IMR-90 (cell line): ENCODE measurements around the gene SAP30BP. TPM values are rescaled to one million over a fixed set of nuclear protein-coding genes. Genes with fewer than 3 reads are reported as not detected.

Source experiments
- ATAC-seq: fragments of 200-7000 bp; cut with Tn5 transposase; 2 replicates; pipeline ENCODE4 v1.9.1; 2020; ENCODE audit warnings: low read depth, mild to moderate bottlenecking, moderate library complexity
- BruUV-seq: library from RNA; stranded (reverse); fragments of 400-500 nt; replicated peaks from 2 replicates; lab custom pipeline; 2021; lab: Mats Ljungman, UMichigan
- CTCF ChIA-PET: fragments of 300-600 bp; formaldehyde crosslinking; extraction: SDS; loops from one replicate; lab custom pipeline; 2021; ENCODE audit warnings: antibody characterized with exemption; lab: Yijun Ruan, JAX
- POLR2A ChIA-PET: fragments of 300-600 bp; sonication (Branson Sonifier 250); formaldehyde crosslinking; loops from one replicate; lab custom pipeline; 2022; ENCODE audit warnings: antibody characterized with exemption; ENCODE audit not compliant: unreplicated experiment; lab: Charles Lee
- DNase-seq: peaks from one replicate; pipeline ENCODE4 v3.0.0; 2013
- H2AFZ ChIP-seq: replicated peaks from 2 replicates; pipeline ENCODE3; 2013; ENCODE audit warnings: low read length, mild to moderate bottlenecking; ENCODE audit not compliant: poor library complexity
- H2AK5ac ChIP-seq: 2 replicates; pipeline ENCODE4 v1.6.1; 2013; ENCODE audit warnings: low read depth, low read length, inconsistent platforms
- H2AK9ac ChIP-seq: replicated peaks from 2 replicates; pipeline ENCODE3; 2013; ENCODE audit warnings: mild to moderate bottlenecking, low read depth, low read length, moderate library complexity; ENCODE audit not compliant: poor library complexity
- H2BK120ac ChIP-seq: 2 replicates; pipeline ENCODE4 v1.6.1; 2013; ENCODE audit warnings: low read depth, low read length, inconsistent platforms
- H2BK15ac ChIP-seq: 3 replicates; pipeline ENCODE4 v1.6.1; 2013; ENCODE audit warnings: low read depth, low read length, inconsistent platforms
- H2BK20ac ChIP-seq: 2 replicates; pipeline ENCODE4 v1.6.1; 2013; ENCODE audit warnings: low read depth, mild to moderate bottlenecking, inconsistent platforms, low read length, moderate library complexity
- H2BK5ac ChIP-seq: 2 replicates; pipeline ENCODE4 v1.6.1; 2013; ENCODE audit warnings: mild to moderate bottlenecking, low read depth, low read length, inconsistent platforms; ENCODE audit not compliant: poor library complexity, severe bottlenecking
- H3K14ac ChIP-seq: replicated peaks from 2 replicates; pipeline ENCODE4 v1.6.1; 2013; ENCODE audit warnings: low read depth, low read length, inconsistent platforms
- H3K18ac ChIP-seq: 2 replicates; pipeline ENCODE4 v1.6.1; 2013; ENCODE audit warnings: low read depth, low read length, control low read depth
- H3K23ac ChIP-seq: 2 replicates; pipeline ENCODE4 v1.6.1; 2013; ENCODE audit warnings: low read depth, low read length, inconsistent platforms
- H3K27ac ChIP-seq: 2 replicates; pipeline ENCODE4 v1.5.1; 2013; ENCODE audit warnings: mild to moderate bottlenecking, control low read depth, low read length; ENCODE audit not compliant: insufficient read depth
- H3K27me3 ChIP-seq: 2 replicates; pipeline ENCODE4 v1.6.1; 2013; ENCODE audit warnings: low read length; ENCODE audit not compliant: control insufficient read depth, insufficient read depth
- H3K36me3 ChIP-seq: 2 replicates; pipeline ENCODE4 v1.6.1; 2013; ENCODE audit warnings: low read length, mixed read lengths; ENCODE audit not compliant: control insufficient read depth, insufficient read depth
- H3K4ac ChIP-seq: 2 replicates; pipeline ENCODE4 v1.6.1; 2013; ENCODE audit warnings: low read depth, low read length, inconsistent platforms
- H3K4me1 ChIP-seq: 2 replicates; pipeline ENCODE4 v1.6.1; 2013; ENCODE audit warnings: low read length, mixed read lengths; ENCODE audit not compliant: control insufficient read depth, insufficient read depth
- H3K4me2 ChIP-seq: 2 replicates; pipeline ENCODE4 v1.6.1; 2013; ENCODE audit warnings: low read depth, mild to moderate bottlenecking, control low read depth, low read length, moderate library complexity
- H3K4me3 ChIP-seq: 2 replicates; pipeline ENCODE4 v1.5.1; 2013; ENCODE audit warnings: low read depth, mild to moderate bottlenecking, control low read depth, low read length, moderate library complexity; ENCODE audit not compliant: insufficient read depth
- H3K56ac ChIP-seq: 2 replicates; pipeline ENCODE4 v1.6.1; 2013; ENCODE audit warnings: low read length, inconsistent platforms; ENCODE audit not compliant: insufficient read depth; ENCODE audit errors: extremely low read depth
- H3K79me1 ChIP-seq, 2 experiments: 2 replicates each; pipeline ENCODE4 v1.6.1; 2013; ENCODE audit warnings: low read length in 2 of 2, inconsistent platforms in 1 of 2, low read depth in 1 of 2
- H3K9ac ChIP-seq: 2 replicates; pipeline ENCODE4 v1.6.1; 2013; ENCODE audit warnings: low read depth, low read length, control low read depth
- H3K9me1 ChIP-seq: 2 replicates; pipeline ENCODE4 v1.6.1; 2013; ENCODE audit warnings: low read length, inconsistent platforms; ENCODE audit not compliant: insufficient read depth
- H3K9me3 ChIP-seq: 2 replicates; pipeline ENCODE4 v1.6.1; 2013; ENCODE audit warnings: low read length; ENCODE audit not compliant: control insufficient read depth, insufficient read depth
- H4K20me1 ChIP-seq: 2 replicates; pipeline ENCODE4 v1.6.1; 2013; ENCODE audit warnings: low read length, inconsistent platforms; ENCODE audit not compliant: insufficient read depth
- H4K5ac ChIP-seq: 2 replicates; pipeline ENCODE4 v1.6.1; 2013; ENCODE audit warnings: mild to moderate bottlenecking, low read depth, low read length, control low read depth
- H4K8ac ChIP-seq, 2 experiments: 2 replicates each; pipeline ENCODE4 v1.6.1; 2013; ENCODE audit warnings: low read depth in 2 of 2, low read length in 2 of 2, control low read depth in 1 of 2, inconsistent platforms in 1 of 2
- H4K91ac ChIP-seq: 2 replicates; pipeline ENCODE4 v1.6.1; 2013; ENCODE audit warnings: low read depth, low read length, inconsistent platforms; ENCODE audit not compliant: insufficient read depth
- BHLHE40 ChIP-seq: fragments of 150-350 bp; IDR thresholded peaks from 2 replicates; pipeline ENCODE4 v1.6.1; 2016; ENCODE audit warnings: mild to moderate bottlenecking, low read depth, low read length
- CEBPB ChIP-seq: IDR thresholded peaks from 2 replicates; pipeline ENCODE4 v1.6.1; 2012; ENCODE audit warnings: low read depth, low read length, improper control_type of control experiment
- CHD1 ChIP-seq: IDR thresholded peaks from 2 replicates; pipeline ENCODE4 v1.6.1; 2012; ENCODE audit warnings: low read depth, low read length, improper control_type of control experiment
- CTCF ChIP-seq: conservative IDR thresholded peaks from 2 replicates; pipeline ENCODE4 v1.5.1; 2012; ENCODE audit warnings: mild to moderate bottlenecking, low read depth, low read length, improper control_type of control experiment
- ELK1 ChIP-seq: fragments of 150-350 bp; IDR thresholded peaks from 2 replicates; pipeline ENCODE4 v1.6.1; 2016; ENCODE audit warnings: low read depth, mild to moderate bottlenecking, low read length, moderate library complexity, borderline replicate concordance
- FOS ChIP-seq: fragments of 150-350 bp; IDR thresholded peaks from 2 replicates; pipeline ENCODE4 v1.6.1; 2016; ENCODE audit warnings: low read depth, low read length
- MAFK ChIP-seq: IDR thresholded peaks from 2 replicates; pipeline ENCODE4 v1.6.1; 2012; ENCODE audit warnings: low read depth, low read length, improper control_type of control experiment
- MAZ ChIP-seq: IDR thresholded peaks from 2 replicates; pipeline ENCODE4 v1.6.1; 2012; ENCODE audit warnings: low read depth, mild to moderate bottlenecking, low read length, improper control_type of control experiment, moderate library complexity, borderline replicate concordance
- MXI1 ChIP-seq: IDR thresholded peaks from 2 replicates; pipeline ENCODE4 v1.6.1; 2012; ENCODE audit warnings: low read depth, mild to moderate bottlenecking, low read length, moderate library complexity, borderline replicate concordance
- NFE2L2 ChIP-seq: fragments of 150-350 bp; IDR thresholded peaks from 2 replicates; pipeline ENCODE4 v1.6.1; 2016; ENCODE audit warnings: low read depth, mild to moderate bottlenecking, low read length
- POLR2A ChIP-seq: IDR thresholded peaks from 2 replicates; pipeline ENCODE4 v1.6.1; 2012; ENCODE audit warnings: mild to moderate bottlenecking, low read depth, low read length
- RAD21 ChIP-seq: IDR thresholded peaks from 2 replicates; pipeline ENCODE4 v1.6.1; 2012; ENCODE audit warnings: low read length, improper control_type of control experiment
- RCOR1 ChIP-seq: IDR thresholded peaks from 2 replicates; pipeline ENCODE4 v1.6.1; 2012; ENCODE audit warnings: mild to moderate bottlenecking, low read length, improper control_type of control experiment; ENCODE audit not compliant: insufficient replicate concordance
- RFX5 ChIP-seq: IDR thresholded peaks from 2 replicates; pipeline ENCODE4 v1.8.0; 2012; ENCODE audit warnings: low read depth, mild to moderate bottlenecking, low read length, moderate library complexity
- SMC3 ChIP-seq: fragments of 150-350 bp; IDR thresholded peaks from 2 replicates; pipeline ENCODE4 v1.6.1; 2016; ENCODE audit warnings: low read depth, mild to moderate bottlenecking, antibody characterized with exemption, low read length, moderate library complexity
- WGBS, 2 experiments: methylation state at CpG; one replicate each; pipeline versions ENCODE4 v1.1.5 to v1.1.7; 2013; ENCODE audit warnings: missing lambda C conversion rate in 2 of 2; ENCODE audit not compliant: insufficient read length in 1 of 2; ENCODE audit errors: extremely low coverage in 2 of 2; 5-methylcytosine and 5-hydroxymethylcytosine counted together
- dilution Hi-C: fragments of 300-500 bp; cut with HindIII; formaldehyde crosslinking; loops from one replicate; pipeline ENCODE4 v1.14.3; 2018; ENCODE audit warnings: low sequenced_read_pairs; ENCODE audit not compliant: unreplicated experiment
- in situ Hi-C: fragments of 300-500 bp; cut with MboI; formaldehyde crosslinking; loops from 3 replicates; pipeline ENCODE4 v1.14.3; 2019; ENCODE audit warnings: low sequenced_read_pairs, inconsistent platforms, mixed read lengths
- intact Hi-C: fragments of 100-400 bp; cut with micrococcal nuclease; formaldehyde crosslinking; loops from 2 replicates; pipeline ENCODE4 v1.10.0; 2022
- polyA plus RNA-seq, 3 experiments: library from polyadenylated mRNA; depleted of rRNA; stranded (reverse); fragments of >200 nt; gene quantifications; 2 replicates each; pipeline ENCODE4 v1.2.3, GENCODE V29; 2012; ENCODE audit warnings: low replicate concordance in 1 of 3
- total RNA-seq: library from RNA; depleted of rRNA; stranded (reverse); fragments of >200 nt; gene quantifications from 2 replicates; pipeline ENCODE4 v1.2.3, GENCODE V29; 2012
- TF ChIP-seq, protein P1 (sequence below): fragments of 150-350 bp; IDR thresholded peaks from 2 replicates; pipeline ENCODE4 v1.6.1; 2017; ENCODE audit warnings: mild to moderate bottlenecking, antibody characterized with exemption, low read length, low read depth

SAP30BP gene
- total and polyA plus RNA-seq, 2 of the 4 experiments (the other 2 are of a cell fraction) = 70.4 to 139 TPM

- Histone ChIP-seq H2BK15ac (no peak overlapping the region), H3K27ac (no peak overlapping the region), H4K91ac (no peak overlapping the region), H3K4me2 (no peak overlapping the region), H2BK120ac (no peak overlapping the region), H4K8ac (no peak overlapping the region), H3K79me1 (no peaks in the 10 kb centered on the region; a peak in 1 of 4 replicates), H2AFZ (no peak overlapping the region), H2BK20ac (no peak overlapping the region), H3K4ac (no peak overlapping the region), H3K9ac (no peak overlapping the region), H3K14ac (no peak overlapping the region), H3K18ac (no peak overlapping the region), H3K4me1 (no peaks in the 10 kb centered on the region), H2AK9ac (no peak overlapping the region), H2AK5ac (no peak overlapping the region), H3K27me3 (no peaks in the 10 kb centered on the region), H3K56ac (no peak overlapping the region), H4K20me1 (no peaks in the 10 kb centered on the region), H2BK5ac (no peak overlapping the region), H3K36me3 (peaks cover 31% of the 10 kb centered on the region), H3K23ac (no peak overlapping the region), H3K9me1 (no peaks in the 10 kb centered on the region), H3K9me3 (no peaks in the 10 kb centered on the region), H3K4me3 (no peak overlapping the region), H4K5ac (no peak overlapping the region)
- in situ Hi-C loops = no loop called here
- intact Hi-C loops = no loop called here
- 100% methylated on average over 3 of the region's 7 CpGs; no CpG with 5 or more reads in 1 of the 2 experiments for WGBS, 2 experiments
- DNase-seq (no peak), ATAC-seq (no peak)
- BruUV-seq = no TSS peak
- TF ChIP-seq MAZ (no peak), POLR2A (no peak), MXI1 (no peak), CEBPB (no peak), CTCF (no peak), MAFK (no peak), RCOR1 (no peak), RFX5 (no peak), NFE2L2 (no peak), CHD1 (no peak), ELK1 (no peak), SMC3 (no peak), RAD21 (no peak), BHLHE40 (no peak), FOS (no peak)
- TF ChIP-seq, protein P1, sequence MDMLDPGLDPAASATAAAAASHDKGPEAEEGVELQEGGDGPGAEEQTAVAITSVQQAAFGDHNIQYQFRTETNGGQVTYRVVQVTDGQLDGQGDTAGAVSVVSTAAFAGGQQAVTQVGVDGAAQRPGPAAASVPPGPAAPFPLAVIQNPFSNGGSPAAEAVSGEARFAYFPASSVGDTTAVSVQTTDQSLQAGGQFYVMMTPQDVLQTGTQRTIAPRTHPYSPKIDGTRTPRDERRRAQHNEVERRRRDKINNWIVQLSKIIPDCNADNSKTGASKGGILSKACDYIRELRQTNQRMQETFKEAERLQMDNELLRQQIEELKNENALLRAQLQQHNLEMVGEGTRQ = no peak
- CTCF ChIA-PET = no interaction called here
- POLR2A ChIA-PET = no interaction called here
- dilution Hi-C loops = no loop called here
Measured at GRCh38 chr17:75647921-75648320, 19.2 kb upstream of the SAP30BP start.
